AG09319 (cell line): ENCODE data around the gene GNA12.

Source experiments
- DNase-seq: peaks from one replicate; pipeline ENCODE4 v3.0.0-alpha.2; 2010; ENCODE audit warnings: low read depth; ENCODE audit errors: extremely low read depth
- TF ChIP-seq, protein P1 (sequence below): IDR thresholded peaks from 2 replicates; pipeline ENCODE4 v1.5.1; 2011; ENCODE audit warnings: low read depth, mild to moderate bottlenecking, inconsistent platforms, low read length, moderate library complexity

The GNA12 gene

GRCh38 chr7:2825559-2826227, 18.4 kb downstream of the GNA12 start:
- TF ChIP-seq, protein P1, sequence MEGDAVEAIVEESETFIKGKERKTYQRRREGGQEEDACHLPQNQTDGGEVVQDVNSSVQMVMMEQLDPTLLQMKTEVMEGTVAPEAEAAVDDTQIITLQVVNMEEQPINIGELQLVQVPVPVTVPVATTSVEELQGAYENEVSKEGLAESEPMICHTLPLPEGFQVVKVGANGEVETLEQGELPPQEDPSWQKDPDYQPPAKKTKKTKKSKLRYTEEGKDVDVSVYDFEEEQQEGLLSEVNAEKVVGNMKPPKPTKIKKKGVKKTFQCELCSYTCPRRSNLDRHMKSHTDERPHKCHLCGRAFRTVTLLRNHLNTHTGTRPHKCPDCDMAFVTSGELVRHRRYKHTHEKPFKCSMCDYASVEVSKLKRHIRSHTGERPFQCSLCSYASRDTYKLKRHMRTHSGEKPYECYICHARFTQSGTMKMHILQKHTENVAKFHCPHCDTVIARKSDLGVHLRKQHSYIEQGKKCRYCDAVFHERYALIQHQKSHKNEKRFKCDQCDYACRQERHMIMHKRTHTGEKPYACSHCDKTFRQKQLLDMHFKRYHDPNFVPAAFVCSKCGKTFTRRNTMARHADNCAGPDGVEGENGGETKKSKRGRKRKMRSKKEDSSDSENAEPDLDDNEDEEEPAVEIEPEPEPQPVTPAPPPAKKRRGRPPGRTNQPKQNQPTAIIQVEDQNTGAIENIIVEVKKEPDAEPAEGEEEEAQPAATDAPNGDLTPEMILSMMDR = no peak
- no peak for DNase-seq

- no peak for DNase-seq
- TF ChIP-seq, protein P1 = no peak
These were observed 19.2 kb downstream of the GNA12 start for GRCh38 chr7:2824678-2825461.

DNA sequence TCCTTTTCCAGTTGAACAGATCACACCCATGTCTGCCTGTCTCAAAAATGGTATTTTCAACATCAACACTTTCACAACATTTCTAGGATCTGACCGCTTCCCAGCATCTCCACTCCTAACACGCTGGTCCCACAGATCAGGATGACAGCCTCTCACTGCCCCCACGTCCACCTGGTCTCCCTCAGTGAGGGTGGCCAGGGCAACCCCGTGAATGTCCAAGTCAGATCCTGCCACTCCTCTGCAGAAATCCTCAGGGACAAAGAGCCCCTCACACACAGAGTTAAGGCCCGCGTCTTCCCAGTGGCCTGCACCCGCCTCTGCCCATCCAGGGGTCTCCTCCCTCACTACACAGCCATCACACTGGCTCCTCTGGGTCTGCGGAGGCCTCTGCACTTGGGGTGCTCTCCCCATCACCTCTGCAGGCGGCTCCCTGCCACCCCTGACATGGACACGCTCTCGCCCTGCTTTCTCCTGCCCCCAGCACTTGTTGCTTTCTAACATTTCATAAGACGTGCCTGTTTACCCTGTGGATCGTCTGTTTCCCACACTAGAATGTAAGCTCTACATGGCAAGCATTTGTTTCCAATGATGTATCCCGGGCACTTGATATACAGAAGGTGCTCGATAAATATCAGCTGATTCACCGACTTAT, 20.0 kb downstream of the GNA12 start:
- TF ChIP-seq, protein P1 = no peak
- no peak for DNase-seq

DNA sequence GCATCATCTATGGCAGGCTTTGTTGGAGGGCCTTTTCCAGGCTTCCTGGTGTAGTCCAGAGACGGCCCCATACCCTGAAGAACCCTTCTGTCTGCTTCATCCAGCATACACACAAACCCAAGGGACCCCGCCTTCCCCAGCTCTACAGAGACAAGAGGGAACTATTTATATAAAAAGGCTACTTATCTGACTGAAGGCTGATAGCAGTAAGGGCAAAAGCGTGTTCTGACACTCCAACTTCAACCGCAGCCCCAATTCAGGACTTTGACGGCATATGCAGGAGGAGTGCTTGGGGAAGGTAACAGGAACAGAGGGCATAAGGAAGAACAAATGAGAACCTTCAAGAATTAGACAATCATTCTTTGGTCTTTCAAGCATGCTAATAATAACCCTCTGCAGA, 21.0 kb downstream of the GNA12 start:
- no peak for DNase-seq

GRCh38 chr7:2821842-2822507, 22.1 kb downstream of the GNA12 start:
- DNase-seq = no peak
- TF ChIP-seq, protein P1 = no peak

More for the DNA sequence above, 21.0 kb downstream of the GNA12 start:
- TF ChIP-seq, protein P1 = no peak

GRCh38 chr7:2821161-2821841, 22.8 kb downstream of the GNA12 start:
- DNase-seq = no peak
- TF ChIP-seq, protein P1 = no peak
